ES-I3 (cell line): ENCODE data around the gene SPDYE17.
"Not testable (repeated sequence)": the region's sequence is repeated elsewhere in the genome, so short reads cannot be mapped to it uniquely, and the experiment has no call there.

Source experiments
- H3K36me3 ChIP-seq: 2 replicates; pipeline ENCODE4 v1.6.1; 2013; ENCODE audit warnings: mild to moderate bottlenecking, low read length, control low read depth, moderate library complexity; ENCODE audit not compliant: insufficient read depth
- H3K4me1 ChIP-seq: 2 replicates; pipeline ENCODE4 v1.6.1; 2013; ENCODE audit warnings: mild to moderate bottlenecking, control low read depth, low read length; ENCODE audit not compliant: insufficient read depth
- H3K9ac ChIP-seq: 2 replicates; pipeline ENCODE4 v1.6.1; 2013; ENCODE audit warnings: low read depth, mild to moderate bottlenecking, low read length, moderate library complexity
- H3K9me3 ChIP-seq: 2 replicates; pipeline ENCODE4 v1.6.1; 2013; ENCODE audit warnings: mild to moderate bottlenecking, low read length, moderate library complexity; ENCODE audit not compliant: control insufficient read depth, insufficient read depth

Gene SPDYE17

DNA sequence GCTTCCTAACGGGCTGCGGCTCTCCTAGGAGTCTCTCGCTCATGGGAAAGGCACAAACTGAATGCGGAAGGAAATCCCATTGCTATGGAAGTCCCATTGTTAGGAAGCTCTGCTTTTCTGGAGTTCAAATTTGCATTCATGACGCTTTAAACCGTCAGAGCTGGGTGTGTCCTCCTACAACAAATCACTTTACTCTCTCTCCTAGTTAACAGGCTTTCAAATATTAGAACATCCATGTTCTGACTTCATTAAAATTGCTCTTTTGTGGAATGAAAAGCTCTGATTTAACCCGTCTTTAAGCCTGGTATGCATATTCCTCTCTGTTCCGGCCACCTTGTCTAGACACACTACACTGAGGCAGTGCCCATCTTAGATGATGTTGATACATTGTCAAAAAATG is at the start of gene SPDYE17:
SPDYE17 (minus strand) TSS at position 101 of the 400 bp plus-strand sequence. CDS start 1,791 bp downstream, outside the sequence.
- not testable (repeated sequence) for H3K9me3 ChIP-seq

DNA sequence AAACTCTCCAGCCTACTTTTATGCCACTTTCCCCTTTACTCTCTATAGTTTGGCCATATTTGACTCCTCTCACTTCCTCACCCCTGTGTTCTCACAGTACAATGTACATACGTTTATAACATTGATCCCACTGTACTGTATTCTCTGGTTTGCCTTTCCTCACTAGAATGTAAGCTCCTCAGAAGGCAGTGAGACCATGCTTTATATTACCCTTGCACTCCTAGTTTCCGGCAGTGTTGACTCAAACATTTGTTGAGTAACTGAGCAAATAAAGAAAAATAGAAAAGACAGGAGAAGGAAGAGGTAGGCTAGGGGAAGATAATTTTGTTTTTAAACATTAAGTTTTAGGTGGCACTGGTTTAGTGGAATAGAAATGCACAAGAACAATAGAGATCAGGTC is 48.1 kb upstream of the SPDYE17 start:
- H3K4me1 ChIP-seq, H3K9me3 ChIP-seq, H3K9ac ChIP-seq, H3K36me3 ChIP-seq: not testable (repeated sequence)

More for the DNA sequence above, at the start of gene SPDYE17:
- H3K36me3 ChIP-seq, H3K4me1 ChIP-seq, H3K9ac ChIP-seq: not testable (repeated sequence)

- H3K9ac ChIP-seq, H3K36me3 ChIP-seq, H3K4me1 ChIP-seq, H3K9me3 ChIP-seq: not testable (repeated sequence)
Measured at GRCh38 chr7:77079624-77080023, 47.5 kb upstream of the SPDYE17 start.

DNA sequence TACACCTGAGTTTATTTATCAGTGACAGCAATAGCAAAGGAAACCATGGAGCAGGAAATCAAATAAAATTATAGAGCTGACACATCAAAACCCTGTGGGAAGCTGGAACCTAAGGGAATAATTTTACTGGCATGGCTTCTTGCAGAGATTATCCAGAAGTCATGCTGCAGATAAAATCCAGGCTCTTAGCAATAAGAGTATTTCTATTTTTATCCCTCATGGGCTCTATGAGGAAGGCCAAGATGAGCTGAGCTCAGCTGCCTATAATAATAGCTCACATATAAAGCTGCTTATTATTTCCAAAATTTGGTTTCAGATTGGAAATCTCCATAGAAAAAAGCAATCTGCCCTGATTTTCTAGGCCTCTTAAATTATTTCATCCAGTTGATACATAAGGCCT is 47.0 kb upstream of the SPDYE17 start:
- not testable (repeated sequence) for H3K4me1 ChIP-seq, H3K9ac ChIP-seq, H3K36me3 ChIP-seq, H3K9me3 ChIP-seq

- H3K9ac ChIP-seq, H3K9me3 ChIP-seq, H3K4me1 ChIP-seq, H3K36me3 ChIP-seq: not testable (repeated sequence)
Measured at GRCh38 chr7:77077060-77077459, 44.9 kb upstream of the SPDYE17 start.

DNA sequence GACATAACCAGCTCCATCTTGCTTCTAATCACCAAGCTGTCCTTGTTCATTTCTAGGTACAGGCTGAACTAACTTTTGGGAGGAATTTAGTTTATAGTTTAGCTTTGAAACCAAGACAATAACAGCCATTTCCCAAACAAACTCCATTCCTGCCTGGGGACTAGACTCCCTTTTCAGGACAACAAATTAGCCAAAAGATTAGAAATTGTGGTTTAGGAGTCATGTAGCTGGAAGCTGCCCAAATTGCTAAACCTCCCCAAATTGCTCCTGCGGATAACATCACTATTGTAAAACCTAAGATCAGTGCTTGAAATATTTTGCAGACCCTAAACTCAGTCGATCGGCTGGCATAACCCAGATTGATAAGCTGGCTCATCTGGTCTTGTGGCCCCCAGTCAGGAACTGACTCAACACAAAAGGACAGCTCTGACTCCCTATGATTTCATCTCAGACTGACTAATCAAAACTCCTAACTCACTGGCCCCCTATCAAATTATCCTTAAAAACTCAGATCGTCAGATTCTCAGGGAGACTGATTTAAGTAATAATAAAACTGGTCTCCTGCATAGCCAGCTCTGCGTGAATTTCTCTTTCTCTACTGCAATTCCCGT is 42.7 kb upstream of the SPDYE17 start:
- not testable (repeated sequence) for H3K9me3 ChIP-seq, H3K36me3 ChIP-seq, H3K4me1 ChIP-seq, H3K9ac ChIP-seq

GRCh38 chr7:77071108-77071507 is 38.9 kb upstream of the SPDYE17 start:
- not testable (repeated sequence) for H3K36me3 ChIP-seq, H3K9me3 ChIP-seq, H3K4me1 ChIP-seq, H3K9ac ChIP-seq

GRCh38 chr7:77065869-77066268 is 33.7 kb upstream of the SPDYE17 start:
- H3K36me3 ChIP-seq, H3K4me1 ChIP-seq, H3K9me3 ChIP-seq, H3K9ac ChIP-seq: not testable (repeated sequence)

DNA sequence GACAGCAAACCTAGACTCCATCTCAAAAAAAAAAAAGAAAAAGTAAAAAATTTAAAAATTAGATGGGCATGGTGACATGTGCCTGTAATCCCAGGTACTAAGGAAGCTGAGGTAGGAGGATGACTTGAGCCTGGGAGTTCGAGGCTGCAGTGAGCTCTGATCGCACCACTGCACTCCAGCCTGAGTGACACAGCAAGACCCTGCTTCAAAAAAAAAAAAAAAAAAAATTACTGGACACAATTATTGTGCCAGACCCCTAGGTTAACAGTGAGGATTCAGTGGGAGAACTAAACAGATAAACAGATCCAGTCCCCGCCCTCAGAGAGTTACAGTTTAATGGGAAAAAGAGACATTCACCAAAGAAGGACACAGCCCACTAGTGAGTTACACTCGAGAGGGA is 31.6 kb upstream of the SPDYE17 start:
- H3K9me3 ChIP-seq, H3K9ac ChIP-seq, H3K36me3 ChIP-seq, H3K4me1 ChIP-seq: not testable (repeated sequence)

DNA sequence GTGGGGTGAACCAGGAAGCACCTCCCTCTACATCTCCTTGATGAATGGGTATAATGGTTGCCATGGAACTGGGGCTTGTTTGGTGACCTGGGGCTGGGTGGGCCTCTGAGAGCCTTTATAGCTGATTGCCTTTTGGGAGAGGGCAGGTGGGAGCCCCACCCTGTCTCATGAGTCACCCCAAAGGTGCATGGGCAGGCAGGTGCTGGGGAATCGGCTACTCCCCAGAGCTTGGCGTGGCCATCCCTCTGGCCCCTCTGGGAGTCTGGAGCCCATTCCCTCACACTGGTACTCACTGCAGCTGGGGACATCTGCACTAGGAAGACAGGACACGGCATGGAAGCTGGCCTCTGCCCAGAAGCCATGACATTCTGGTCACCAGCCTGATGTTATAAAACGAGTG is 30.4 kb upstream of the SPDYE17 start, which contains the start of gene SPDYE18:
SPDYE18 (minus strand) TSS at position 2 of the 400 bp plus-strand sequence. CDS start 2,046 bp downstream, outside the sequence.
- H3K9ac ChIP-seq, H3K9me3 ChIP-seq, H3K36me3 ChIP-seq: not testable (repeated sequence)

GRCh38 chr7:77026349-77026748 is 5.8 kb downstream of the SPDYE17 start:
- H3K36me3 ChIP-seq, H3K9me3 ChIP-seq, H3K4me1 ChIP-seq, H3K9ac ChIP-seq: not testable (repeated sequence)

More for the DNA sequence above, 30.4 kb upstream of the SPDYE17 start, which contains the start of gene SPDYE18:
- H3K4me1 ChIP-seq: not testable (repeated sequence)

GRCh38 chr7:77010074-77010680 is 22.0 kb downstream of the SPDYE17 start:
- not testable (repeated sequence) for H3K9me3 ChIP-seq

DNA sequence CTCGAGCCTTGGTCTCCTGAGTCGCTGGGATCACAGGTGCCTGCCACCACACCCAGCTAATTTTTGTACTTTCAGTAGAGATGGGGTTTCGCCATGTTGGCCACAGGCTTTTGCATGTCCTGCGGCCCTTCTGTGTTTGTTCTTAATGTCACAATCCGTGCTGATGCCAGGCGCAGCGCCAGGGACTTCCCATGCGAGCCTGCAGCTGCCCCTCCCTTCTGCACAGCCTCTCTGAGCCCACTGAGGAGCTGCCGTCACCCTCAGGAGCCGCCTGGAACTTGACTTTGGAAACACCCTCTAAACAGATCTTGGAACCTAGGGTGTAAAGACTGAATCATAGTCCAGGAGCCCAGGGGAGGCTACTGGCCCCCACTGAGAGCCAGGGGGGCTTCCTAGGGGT is 24.2 kb downstream of the SPDYE17 start:
- H3K9ac ChIP-seq, H3K36me3 ChIP-seq, H3K9me3 ChIP-seq, H3K4me1 ChIP-seq: not testable (repeated sequence)

More at GRCh38 chr7:77010074-77010680, 22.0 kb downstream of the SPDYE17 start:
- H3K4me1 ChIP-seq, H3K9ac ChIP-seq, H3K36me3 ChIP-seq: not testable (repeated sequence)

DNA sequence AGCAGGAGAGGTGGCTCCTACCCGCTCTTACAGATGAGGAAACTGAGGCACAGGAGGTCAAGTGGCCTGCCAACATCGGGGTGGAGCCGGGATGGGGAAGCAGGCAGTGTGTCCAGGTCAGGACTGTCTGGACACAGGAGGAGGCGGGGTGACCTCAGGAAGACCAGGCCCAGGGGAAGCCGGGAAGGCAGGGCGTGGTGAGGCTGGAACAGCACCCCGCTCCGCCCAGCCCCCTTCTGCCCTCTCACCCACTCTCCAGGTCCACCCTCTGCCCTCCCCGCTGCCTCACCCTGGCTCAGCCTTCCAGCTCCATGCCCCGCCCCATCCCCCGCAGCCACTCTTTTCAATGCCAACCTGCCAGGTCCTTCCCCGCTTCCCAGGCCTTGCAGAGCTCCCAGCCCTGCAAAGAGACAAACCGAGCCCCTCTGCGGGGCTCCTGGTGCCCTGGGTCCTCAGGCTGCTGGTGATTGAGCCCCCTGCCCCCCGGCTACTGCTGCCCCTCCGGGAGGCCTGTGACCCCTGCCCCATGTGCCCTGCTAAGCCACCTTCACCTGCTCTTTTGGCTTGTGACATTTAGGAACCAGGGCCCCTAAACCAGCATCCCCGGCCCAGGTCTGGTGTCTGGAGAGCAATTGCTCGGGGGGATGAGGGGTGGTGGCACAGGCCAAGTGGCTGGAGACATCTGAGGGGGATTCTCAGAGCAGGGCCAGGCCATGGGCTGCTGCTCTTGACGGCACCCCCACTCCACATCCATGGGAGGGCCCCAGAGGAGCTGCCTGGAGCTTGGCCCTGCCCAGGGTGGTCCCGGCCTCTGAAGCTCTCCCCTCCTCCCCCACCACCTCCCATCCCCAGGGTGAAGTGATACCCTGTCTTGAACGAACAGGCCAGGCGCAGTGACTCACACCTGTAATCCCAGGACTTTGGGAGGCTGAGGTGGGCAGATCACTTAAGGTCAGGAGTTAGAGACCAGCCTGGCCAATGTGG is 25.7 kb downstream of the SPDYE17 start:
- H3K4me1 ChIP-seq, H3K9me3 ChIP-seq, H3K9ac ChIP-seq, H3K36me3 ChIP-seq: not testable (repeated sequence)
